ENCODE measurements around the gene CLEC16A.

The CLEC16A gene

GRCh38 chr16:10972108-10972818, 27.9 kb downstream of the CLEC16A start:
- Histone ChIP-seq H3K27me3 (no peaks in the 10 kb centered on the region), H3K27ac (no peak overlapping the region), H3K4me3 (ENCODE audit: low read depth in 1 of 2, low read length in 1 of 2) (no peak overlapping the region), H3K9me3 (no peaks in the 10 kb centered on the region), H3K36me3 (peaks cover 69% of the 10 kb centered on the region), H3K4me1 (ENCODE audit: control insufficient read depth in 1 of 2, insufficient read depth in 1 of 2, low read depth in 1 of 2, low read length in 1 of 2) (peaks cover 7 to 8% of the 10 kb centered on the region in 2 experiments)
- TF ChIP-seq CTCF (IDR thresholded peaks at IDR 0.05): no peak

GRCh38 chr16:10972819-10973464, 28.6 kb downstream of the CLEC16A start:
- H3K4me1 ChIP-seq (ENCODE audit: control insufficient read depth in 1 of 2, insufficient read depth in 1 of 2, low read depth in 1 of 2, low read length in 1 of 2): peaks cover 7 to 8% of the 10 kb centered on the region in 2 experiments
- H3K27me3 ChIP-seq: no peaks in the 10 kb centered on the region
- no peak for TF ChIP-seq CTCF (IDR thresholded peaks at IDR 0.05)
- H3K9me3 ChIP-seq: no peaks in the 10 kb centered on the region
- peaks cover 69% of the 10 kb centered on the region for H3K36me3 ChIP-seq
- no peak overlapping the region for H3K27ac ChIP-seq
- H3K4me3 ChIP-seq (ENCODE audit: low read depth in 1 of 2, low read length in 1 of 2): no peak overlapping the region

- Histone ChIP-seq H3K4me3 (ENCODE audit: low read depth in 1 of 2, low read length in 1 of 2) (no peak overlapping the region), H3K27ac (no peak overlapping the region), H3K36me3 (peaks cover 98% of the 10 kb centered on the region), H3K4me1 (ENCODE audit: control insufficient read depth in 1 of 2, insufficient read depth in 1 of 2, low read depth in 1 of 2, low read length in 1 of 2) (no peaks in the 10 kb centered on the region), H3K27me3 (no peaks in the 10 kb centered on the region), H3K9me3 (no peaks in the 10 kb centered on the region)
- no peak for TF ChIP-seq CTCF (IDR thresholded peaks at IDR 0.05)
These were observed 32.3 kb downstream of the CLEC16A start for GRCh38 chr16:10976634-10977033.

- H3K9me3 ChIP-seq: no peaks in the 10 kb centered on the region
- H3K27ac ChIP-seq: no peak overlapping the region
- no peak for TF ChIP-seq CTCF (IDR thresholded peaks at IDR 0.05)
- H3K4me3 ChIP-seq (ENCODE audit: low read depth in 1 of 2, low read length in 1 of 2): no peak overlapping the region
- no peaks in the 10 kb centered on the region for H3K4me1 ChIP-seq (ENCODE audit: control insufficient read depth in 1 of 2, insufficient read depth in 1 of 2, low read depth in 1 of 2, low read length in 1 of 2)
- H3K36me3 ChIP-seq: peaks cover 100% of the 10 kb centered on the region
- H3K27me3 ChIP-seq: no peaks in the 10 kb centered on the region
These were observed 33.8 kb downstream of the CLEC16A start for GRCh38 chr16:10978124-10978523.

GRCh38 chr16:10978871-10979446, 34.6 kb downstream of the CLEC16A start:
- H3K9me3 ChIP-seq: no peaks in the 10 kb centered on the region
- H3K36me3 ChIP-seq: peaks cover 100% of the 10 kb centered on the region
- H3K4me1 ChIP-seq (ENCODE audit: control insufficient read depth in 1 of 2, insufficient read depth in 1 of 2, low read depth in 1 of 2, low read length in 1 of 2): no peaks in the 10 kb centered on the region
- TF ChIP-seq CTCF (IDR thresholded peaks at IDR 0.05): no peak
- no peak overlapping the region for H3K4me3 ChIP-seq (ENCODE audit: low read depth in 1 of 2, low read length in 1 of 2)
- H3K27me3 ChIP-seq: no peaks in the 10 kb centered on the region
- H3K27ac ChIP-seq: no peak overlapping the region

All from neutrophil (primary cell).